ENCODE results near the gene MED13. TPM values are rescaled to one million over a fixed set of nuclear protein-coding genes. Genes with fewer than 3 reads are reported as not detected.

Gene MED13
- total and polyA plus RNA-seq, 11 donors: 5.6 to 59.1 (median 38.9) TPM

DNA sequence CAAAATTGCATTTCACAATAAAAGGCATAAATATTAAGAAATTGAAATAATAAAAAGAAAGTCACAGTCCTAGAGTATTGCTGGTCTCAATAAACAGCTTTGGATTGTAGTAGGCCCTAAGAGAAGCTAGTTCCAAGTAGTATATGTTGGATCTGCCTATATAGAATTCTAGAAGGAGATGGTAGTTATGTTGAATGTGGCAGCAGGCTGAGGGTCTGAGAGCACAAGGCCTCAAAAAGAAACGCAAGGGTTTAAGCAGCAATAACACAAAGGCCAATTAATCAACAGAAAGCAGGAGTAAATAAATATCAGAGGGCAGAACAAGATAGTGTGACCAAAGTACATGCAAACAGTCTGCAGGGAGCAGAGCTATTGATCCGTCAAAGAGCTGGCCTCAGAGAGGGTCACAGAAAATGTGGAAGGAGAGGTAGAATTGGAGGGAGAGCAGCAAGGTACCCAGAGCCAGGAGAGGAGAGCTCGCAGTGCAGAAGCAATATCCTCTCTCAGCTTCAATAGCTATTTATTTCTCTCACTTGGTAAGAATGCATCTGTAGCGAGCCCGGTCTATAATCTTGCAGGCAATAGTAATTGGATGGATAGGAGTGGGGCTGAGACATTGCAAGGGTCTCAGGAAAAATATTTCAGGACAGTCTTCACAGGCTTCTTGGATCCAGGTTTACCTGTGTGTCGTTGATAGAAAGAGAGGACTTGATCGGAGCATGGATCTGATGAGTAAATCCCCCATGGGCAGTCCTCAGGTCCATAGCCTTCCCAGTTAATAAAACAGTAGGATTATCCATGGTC is 25.1 kb upstream of the MED13 start:
- Histone ChIP-seq H3K9me3 (no peaks in the 10 kb centered on the region), H3K27me3 (no peaks in the 10 kb centered on the region), H3K36me3 (no peaks in the 10 kb centered on the region), H3K4me1 (no peaks in the 10 kb centered on the region), H3K27ac (no peak overlapping the region), H3K4me3 (no peak overlapping the region)
- TF ChIP-seq, protein P1, sequence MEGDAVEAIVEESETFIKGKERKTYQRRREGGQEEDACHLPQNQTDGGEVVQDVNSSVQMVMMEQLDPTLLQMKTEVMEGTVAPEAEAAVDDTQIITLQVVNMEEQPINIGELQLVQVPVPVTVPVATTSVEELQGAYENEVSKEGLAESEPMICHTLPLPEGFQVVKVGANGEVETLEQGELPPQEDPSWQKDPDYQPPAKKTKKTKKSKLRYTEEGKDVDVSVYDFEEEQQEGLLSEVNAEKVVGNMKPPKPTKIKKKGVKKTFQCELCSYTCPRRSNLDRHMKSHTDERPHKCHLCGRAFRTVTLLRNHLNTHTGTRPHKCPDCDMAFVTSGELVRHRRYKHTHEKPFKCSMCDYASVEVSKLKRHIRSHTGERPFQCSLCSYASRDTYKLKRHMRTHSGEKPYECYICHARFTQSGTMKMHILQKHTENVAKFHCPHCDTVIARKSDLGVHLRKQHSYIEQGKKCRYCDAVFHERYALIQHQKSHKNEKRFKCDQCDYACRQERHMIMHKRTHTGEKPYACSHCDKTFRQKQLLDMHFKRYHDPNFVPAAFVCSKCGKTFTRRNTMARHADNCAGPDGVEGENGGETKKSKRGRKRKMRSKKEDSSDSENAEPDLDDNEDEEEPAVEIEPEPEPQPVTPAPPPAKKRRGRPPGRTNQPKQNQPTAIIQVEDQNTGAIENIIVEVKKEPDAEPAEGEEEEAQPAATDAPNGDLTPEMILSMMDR (IDR thresholded peaks at IDR 0.05): no peak
- TF ChIP-seq POLR2A (IDR thresholded peaks at IDR 0.05): no peak
- WGBS, 4 donors: 81 to 88% (median 87%) methylated on average over 7 of the region's 7 CpGs
- intact Hi-C loops (cut with DNase I): no loop called here
- ATAC-seq (no peak), DNase-seq (no peak)

DNA sequence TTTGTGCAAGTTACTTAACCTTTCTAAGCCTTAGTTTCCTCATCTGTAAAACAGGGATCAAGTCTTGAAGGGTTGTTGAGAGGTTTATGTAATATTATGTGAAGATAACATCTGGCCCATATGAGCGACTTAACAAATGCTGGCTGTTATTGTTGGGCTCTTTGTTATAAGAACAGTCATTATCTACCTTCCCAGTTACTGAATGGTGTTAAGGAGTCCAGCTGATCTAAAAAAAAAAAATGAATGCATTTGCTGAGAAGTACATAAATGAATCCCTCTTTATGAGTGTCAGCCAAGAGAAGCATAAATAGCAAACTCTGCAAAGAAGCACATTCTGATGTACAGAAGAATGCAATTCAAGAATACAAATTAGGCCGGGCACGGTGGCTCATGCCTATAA is 24.3 kb upstream of the MED13 start:
- H3K36me3 ChIP-seq: no peaks in the 10 kb centered on the region
- DNase-seq: no peak
- no peaks in the 10 kb centered on the region for H3K4me1 ChIP-seq
- no peaks in the 10 kb centered on the region for H3K27me3 ChIP-seq
- no peak for TF ChIP-seq POLR2A (IDR thresholded peaks at IDR 0.05)
- TF ChIP-seq, protein P1 (IDR thresholded peaks at IDR 0.05): no peak
- no peak overlapping the region for H3K4me3 ChIP-seq
- intact Hi-C loops (cut with DNase I): no loop called here
- no peak for ATAC-seq
- H3K9me3 ChIP-seq: no peaks in the 10 kb centered on the region
- no peak overlapping the region for H3K27ac ChIP-seq
- 86 to 91% (median 90%) methylated on average over 3 of the region's 3 CpGs for WGBS, 4 donors

DNA sequence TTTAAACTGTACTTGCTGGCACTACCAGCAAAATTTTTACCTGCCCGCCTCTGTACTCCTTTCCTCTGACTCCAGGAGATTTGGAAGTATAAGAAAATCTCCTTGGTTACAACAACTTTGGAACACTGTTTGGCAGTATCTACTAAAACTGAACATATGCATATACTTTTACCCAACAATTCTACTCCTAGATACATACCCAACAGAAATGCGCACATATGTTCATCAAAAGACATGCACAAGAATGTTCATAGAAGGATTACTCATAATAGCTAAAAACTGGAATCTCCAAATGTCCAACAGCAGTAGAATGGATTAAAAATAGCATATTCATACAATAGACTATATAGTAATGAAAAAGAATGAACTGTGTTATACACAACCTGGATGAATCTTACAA is 21.7 kb upstream of the MED13 start:
- H3K36me3 ChIP-seq: no peaks in the 10 kb centered on the region
- H3K4me3 ChIP-seq: no peak overlapping the region
- no peak overlapping the region for H3K27ac ChIP-seq
- 96 to 98% (median 97%) methylated on average over 2 of the region's 2 CpGs for WGBS, 4 donors
- intact Hi-C loops (cut with DNase I): no loop called here
- DNase-seq (no peak), ATAC-seq (no peak)
- TF ChIP-seq, protein P1 (IDR thresholded peaks at IDR 0.05): no peak
- no peak for TF ChIP-seq POLR2A (IDR thresholded peaks at IDR 0.05)
- no peaks in the 10 kb centered on the region for H3K4me1 ChIP-seq
- H3K27me3 ChIP-seq: peaks cover 0 to 6% (median 0%) of the 10 kb centered on the region in 9 donors
- H3K9me3 ChIP-seq: no peaks in the 10 kb centered on the region

DNA sequence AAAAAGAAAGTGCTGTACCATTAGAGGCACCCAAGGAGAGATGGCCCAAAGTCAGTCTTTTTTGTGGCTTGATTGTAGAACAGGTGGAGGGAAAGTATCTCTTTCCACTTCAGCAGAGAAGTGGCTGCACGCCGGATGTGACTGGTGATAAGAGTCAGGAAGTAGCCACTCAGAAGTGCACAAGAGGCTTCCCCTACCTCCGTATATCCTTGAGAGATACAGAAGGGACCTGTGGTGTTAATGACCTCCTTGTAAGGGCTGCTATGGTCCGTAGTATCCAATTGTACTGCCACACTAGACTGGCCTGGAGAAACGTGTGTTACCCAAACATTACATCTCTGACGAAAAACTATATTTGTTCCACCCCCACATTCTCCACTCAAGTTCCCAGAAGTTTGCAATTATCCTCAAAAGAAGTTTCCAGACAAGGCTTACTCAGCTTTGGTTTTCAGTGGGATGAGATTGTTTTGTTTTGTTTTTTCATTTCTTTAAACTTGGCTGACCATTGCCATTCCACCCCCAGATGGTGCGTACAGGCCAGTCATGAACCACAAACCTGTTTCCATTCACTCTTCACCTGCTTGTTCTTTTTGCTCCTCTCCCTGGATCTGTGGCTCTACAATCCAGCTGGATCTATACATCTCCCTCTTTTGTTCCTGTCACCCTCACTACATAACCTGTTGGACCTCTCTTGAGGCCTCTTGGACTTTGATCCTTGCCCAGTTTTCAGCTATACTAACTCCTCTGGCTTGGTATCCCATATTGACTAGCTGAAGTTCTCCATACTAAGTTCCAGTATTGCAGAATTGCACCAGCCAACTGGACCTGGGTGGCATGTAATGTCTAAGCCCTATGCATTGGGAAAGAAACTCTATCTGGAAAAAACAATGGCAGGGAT is 20.7 kb upstream of the MED13 start:
- H3K4me1 ChIP-seq: no peaks in the 10 kb centered on the region
- no peaks in the 10 kb centered on the region for H3K36me3 ChIP-seq
- no peak overlapping the region for H3K27ac ChIP-seq
- intact Hi-C loops (cut with DNase I): no loop called here
- H3K9me3 ChIP-seq: no peaks in the 10 kb centered on the region
- ATAC-seq (no peak), DNase-seq (no peak)
- H3K4me3 ChIP-seq: no peak overlapping the region
- TF ChIP-seq, protein P1 (IDR thresholded peaks at IDR 0.05): no peak
- no peak for TF ChIP-seq POLR2A (IDR thresholded peaks at IDR 0.05)
- peaks cover 0 to 9% (median 0%) of the 10 kb centered on the region in 9 donors for H3K27me3 ChIP-seq
- 50 to 59% (median 53%) methylated on average over 7 of the region's 7 CpGs for WGBS, 4 donors
